HG02798 (cell line): ENCODE data around the gene ZNF423.

Experiments used
- ATAC-seq: cut with Tn5 transposase; IDR thresholded peaks from one replicate; pipeline ENCODE4 v1.9.1; 2021; ENCODE audit warnings: mild to moderate bottlenecking; ENCODE audit not compliant: unreplicated experiment, poor library complexity

The ZNF423 gene

DNA sequence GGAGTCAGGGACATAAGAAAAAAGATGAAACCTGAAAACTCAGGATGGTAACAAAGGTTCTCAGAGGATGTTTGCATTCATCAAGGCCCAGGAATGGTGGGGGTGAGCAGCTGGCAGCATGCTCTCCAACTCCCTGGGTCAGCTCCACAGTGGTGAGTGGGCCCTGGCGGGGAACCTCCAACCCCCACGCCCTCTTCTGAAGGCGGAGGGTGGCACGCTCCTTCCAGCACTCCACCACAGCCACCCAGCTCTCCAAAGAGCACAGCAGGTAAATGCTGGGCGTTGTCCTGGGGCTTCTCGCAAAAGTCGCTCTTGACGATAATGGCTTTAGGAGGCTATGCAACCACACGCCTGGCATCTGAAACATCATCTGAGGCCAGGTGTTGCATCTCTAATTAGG, 308.5 kb downstream of the ZNF423 start:
- no peak for ATAC-seq

DNA sequence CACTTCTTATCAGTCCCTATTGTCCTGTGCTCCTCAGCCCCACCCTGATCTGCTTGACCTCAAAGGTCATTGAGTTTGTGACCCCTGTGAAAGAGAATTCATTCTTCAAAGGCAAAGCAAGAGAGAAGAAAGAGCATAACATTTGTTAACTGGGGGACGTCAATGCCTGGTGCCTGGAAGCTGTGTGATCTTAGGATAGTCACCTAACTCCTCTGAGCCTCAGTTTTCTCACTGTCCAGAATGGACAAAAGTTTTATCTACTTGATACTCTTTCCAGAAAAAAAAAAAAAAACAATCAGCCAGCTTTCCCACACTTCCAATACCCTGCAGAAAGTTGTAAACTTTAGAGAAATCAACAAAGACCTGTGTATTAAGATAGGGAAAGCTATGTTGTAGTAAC, 309.2 kb downstream of the ZNF423 start:
- ATAC-seq: no peak

DNA sequence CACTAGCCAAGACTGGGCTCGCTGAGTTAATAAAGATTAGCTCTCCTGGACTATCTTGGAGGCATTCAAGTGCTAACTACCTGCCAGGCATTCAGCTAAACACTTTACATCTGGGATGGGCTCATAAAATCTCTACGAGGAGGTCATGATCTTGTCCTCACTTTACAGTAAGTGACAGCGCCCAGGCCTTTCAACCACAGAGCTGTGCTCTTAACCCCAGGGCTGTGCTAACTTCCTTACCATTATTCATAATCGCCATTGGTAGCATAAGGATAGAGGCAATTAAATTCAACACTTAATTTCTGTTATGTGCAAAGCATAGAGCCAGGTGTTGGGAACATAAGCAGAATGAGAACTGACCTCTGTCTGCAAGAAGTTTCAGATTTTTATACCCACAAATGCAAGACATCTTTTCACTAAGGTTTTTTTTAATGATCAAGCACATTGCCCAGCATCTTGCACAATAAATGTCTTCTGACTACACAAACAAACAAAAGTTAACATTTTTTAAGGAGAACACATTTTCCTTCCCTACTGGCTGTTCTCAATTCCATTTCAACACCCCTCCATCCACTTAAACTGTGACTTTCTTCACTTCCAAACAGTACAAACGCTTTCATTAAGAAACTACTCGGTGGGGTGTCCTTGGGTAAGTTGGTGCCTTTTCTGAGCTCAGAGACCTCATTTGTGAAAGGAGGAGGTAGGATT, 310.0 kb downstream of the ZNF423 start:
- ATAC-seq: no peak

DNA sequence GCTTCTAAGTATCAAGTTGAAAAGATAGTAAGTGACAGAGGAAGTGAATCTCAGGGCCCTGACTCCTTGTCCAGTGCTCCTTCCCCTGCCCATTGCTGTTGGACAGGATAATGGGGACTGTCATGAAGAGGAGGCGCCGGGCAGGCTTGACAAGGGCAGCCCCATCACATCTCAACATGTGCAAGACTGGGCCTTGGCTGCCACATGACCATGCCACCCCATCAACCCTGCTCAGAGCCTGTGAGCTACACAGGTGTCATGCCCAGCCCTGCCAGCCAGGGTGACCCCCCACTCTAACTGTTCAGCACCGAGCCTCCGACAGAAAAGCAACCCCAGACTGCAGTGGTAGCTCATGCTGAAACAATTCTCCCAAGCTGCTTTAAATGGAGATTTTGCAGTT, 310.7 kb downstream of the ZNF423 start:
- ATAC-seq: no peak

DNA sequence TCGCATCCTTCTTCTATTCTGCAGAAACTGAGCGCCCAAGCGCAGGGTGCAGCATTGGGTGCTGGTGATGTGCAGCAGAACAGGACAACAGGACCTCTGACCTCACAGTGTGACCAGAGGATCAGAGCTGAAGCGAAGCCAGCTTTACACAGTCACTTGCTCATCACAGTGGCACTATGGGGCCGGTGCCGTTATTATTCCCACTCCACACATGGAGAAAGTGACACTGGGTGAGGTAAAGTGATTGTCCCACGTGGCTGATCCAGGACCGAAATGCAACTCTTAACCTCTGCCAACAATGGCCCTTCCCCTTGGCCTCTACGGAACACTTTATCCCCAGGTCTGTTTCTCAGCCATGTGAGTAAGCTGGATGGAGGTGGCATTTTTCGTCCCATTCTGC, 311.1 kb downstream of the ZNF423 start:
- ATAC-seq: no peak

DNA sequence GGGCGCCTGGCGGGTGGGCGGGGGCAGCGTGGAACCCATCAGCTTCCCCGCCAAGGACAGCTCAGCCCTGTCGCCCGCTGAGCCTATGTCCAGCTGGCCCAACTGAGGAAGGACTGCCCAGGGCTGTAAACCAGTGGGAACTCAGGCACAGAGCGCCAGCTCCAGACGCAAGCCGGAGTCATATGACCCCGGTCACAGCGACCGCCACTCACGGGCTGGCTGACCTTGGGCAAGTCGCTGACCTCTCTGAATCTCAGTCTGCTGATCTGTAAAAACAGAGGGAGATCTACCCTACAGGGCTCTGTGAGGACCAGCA, 312.3 kb downstream of the ZNF423 start:
- no peak for ATAC-seq

DNA sequence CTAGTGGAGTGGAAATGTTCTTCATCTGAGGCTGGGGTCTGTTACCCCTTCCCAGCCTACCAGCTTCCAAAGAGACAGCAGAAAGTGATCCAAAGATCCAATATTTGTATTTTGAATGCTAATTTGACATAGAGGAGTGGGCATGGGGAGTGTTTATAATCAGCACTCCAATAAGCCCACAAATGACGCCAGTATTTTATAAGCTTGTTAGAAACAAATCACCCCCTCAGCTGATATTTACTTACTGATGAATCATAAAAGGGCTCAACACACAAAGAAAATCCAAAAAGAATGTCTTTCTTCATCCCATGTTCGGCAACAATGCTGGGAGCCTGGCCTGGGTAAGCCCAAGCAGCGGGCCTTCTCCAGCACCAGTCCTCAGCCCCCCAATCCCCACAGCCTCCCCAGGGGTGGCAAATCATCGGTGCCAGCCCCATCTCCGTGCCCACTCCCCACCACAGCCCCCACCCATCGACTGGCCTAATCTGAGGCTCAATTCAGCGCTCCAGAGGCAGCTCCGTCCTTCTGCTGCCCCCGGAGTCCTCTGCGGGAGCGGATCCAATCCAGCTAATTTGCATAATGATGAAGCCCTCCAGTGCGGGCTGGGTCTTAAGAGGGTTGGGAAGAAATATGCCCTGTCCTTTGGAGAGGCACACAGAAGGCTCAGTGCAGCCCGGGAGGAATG, 312.8 kb downstream of the ZNF423 start:
- no peak for ATAC-seq

DNA sequence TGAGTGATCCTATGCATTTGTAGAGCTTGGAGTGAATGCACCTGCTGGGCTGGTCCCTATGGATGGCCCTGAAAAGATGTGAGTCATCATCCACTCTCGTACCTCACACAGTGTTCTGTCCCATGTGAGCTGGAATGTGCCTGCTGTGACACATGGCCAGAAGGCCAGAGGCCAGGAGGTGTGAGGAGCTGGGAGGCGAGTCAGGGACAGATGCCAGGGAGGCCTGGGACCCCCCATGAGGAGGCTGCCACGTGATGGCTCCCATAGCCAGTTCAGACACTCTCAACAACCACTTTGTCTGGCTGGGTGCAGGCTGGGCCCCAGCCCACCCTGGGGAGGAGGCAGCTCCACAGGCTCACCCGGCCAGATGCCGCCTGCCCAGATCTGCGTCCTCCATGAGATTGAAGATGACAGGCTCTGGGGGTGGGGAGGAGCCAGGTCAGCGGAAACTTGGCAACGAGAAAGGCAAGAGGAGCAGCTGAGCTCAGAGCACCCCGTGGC, 313.5 kb downstream of the ZNF423 start:
- ATAC-seq: no peak

DNA sequence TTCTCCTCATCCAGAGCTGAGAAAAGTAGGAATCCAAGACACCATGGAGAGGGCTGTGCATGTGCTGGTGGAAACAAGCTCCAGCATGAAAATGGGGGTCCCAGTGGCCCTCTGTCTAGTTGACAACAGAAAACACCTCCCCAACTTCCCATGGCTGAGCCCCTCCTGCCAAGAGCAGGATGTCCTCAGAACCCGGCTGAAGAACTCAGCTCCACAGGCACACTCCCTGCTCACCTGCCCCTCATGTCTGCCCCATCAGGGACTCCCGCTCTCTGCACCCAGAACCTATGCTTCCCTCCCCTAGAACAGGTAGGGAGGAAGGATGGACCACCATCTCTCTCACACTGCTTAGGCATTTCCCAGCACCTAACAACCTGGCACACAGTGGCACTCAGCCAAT, 315.1 kb downstream of the ZNF423 start:
- ATAC-seq: no peak

DNA sequence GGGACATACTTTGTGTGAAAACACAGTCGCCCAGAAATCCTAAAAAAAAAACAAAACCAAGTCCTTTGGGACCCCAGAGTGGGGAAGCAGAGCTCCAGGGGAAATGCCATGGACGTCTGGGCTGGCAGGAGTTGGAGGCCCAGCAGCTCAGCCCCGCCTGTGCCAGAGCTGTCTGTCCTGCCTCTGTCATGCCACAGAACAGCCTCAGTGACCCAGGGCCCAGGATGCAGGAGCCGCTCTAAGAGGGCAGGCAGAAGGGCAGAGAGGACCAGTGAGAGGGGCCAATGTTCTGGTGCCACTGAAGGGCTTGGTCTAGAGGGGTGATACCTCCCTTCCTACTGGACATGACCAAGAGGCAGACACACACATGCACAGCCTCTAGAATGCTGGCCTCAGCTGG, 316.2 kb downstream of the ZNF423 start:
- ATAC-seq: no peak

DNA sequence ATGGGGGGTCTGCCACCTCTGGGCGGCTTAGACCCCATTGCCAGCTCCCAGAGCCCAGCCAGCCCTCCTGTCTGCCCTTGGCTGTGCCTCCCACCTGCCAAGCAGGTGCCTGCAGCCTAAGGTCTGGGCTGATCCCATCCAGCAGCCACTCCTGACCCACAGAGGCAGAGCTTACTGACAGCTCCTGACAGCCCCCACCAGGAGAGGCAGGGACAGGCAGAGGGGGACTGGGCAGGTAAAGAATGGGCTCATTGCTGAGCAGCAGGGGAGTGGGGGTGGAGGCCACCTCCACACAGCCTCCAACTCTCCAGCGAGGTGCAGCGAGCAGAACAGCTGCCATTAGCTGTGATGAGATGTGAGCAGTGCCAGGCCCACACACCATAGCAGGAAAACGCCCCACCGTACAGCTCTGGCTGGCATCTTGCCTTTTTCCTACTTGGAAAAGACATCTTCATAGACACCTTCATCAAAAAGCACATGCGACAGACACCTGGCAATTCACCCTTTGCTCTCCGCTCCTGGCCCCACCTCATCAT, 317.9 kb downstream of the ZNF423 start:
- no peak for ATAC-seq

DNA sequence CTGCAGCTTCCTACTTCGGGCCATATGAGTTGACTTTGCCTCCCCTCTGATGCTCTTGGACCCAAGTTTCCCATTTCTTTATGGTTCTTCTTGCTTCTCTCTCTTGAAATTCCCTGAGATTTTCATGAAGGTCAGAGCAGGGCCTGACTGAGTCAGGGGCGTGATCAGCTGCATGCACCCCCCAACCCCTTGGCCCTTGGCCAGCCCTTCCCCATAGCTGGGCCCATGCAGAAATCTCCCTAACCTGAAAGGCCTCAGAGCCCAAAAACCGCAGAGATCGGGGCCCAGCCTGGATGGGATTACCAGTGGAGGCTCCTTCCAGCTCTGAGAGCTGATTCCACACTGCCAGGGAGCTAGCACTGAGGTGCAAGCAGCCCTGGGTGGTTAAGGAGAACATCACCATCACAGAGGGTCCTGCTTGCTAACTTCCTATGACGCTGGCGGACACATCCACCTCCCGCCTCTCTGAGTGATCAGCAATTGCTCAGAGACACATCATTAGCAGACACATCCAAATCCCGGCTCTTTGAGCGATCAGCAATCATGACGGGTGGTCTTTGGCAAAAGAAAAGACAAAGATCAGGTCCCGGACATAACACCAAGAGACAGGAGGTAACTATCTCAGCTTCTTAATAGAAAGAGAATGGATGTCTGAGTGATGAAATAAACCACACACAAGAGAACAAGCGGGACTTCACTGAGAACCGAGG, 320.9 kb downstream of the ZNF423 start:
- no peak for ATAC-seq

DNA sequence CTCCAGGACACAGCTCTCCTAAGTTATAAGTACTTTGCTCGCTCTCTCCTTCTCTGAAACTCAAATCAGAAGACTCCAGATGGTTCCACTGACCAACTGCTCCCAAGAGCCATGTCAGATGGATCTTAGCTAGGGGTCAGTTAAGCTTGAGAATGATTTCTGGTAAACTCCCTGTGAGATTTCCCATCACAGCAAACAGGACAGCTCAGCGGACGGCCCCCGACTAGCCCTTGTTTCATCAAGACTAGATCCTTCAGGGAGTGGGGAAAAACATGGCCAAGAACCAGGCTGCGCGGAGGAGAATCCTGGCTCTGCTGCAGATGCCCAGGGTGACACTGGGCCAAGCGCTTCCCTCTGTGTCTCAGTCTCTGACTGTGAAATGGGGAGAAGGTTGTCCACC, 322.5 kb downstream of the ZNF423 start:
- no peak for ATAC-seq

DNA sequence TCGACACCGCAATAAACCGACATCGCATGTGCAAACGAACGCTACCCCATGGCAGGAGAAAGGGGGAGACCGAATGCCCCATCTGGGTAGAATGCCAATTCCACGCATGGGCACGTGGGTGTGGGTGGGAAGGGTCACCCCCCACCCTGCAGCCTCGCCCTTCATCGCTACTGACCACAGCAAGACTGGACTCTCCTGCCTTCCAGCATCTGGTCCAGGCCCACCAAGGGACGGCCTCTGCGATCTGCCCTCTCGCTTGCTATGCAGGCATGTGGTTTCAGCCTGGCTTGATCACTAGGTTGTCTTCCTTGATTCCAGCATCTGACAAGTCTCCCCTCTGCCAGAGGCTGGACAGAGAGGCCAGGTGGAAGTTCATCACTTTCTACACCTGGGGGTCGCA, 323.0 kb downstream of the ZNF423 start:
- no peak for ATAC-seq

DNA sequence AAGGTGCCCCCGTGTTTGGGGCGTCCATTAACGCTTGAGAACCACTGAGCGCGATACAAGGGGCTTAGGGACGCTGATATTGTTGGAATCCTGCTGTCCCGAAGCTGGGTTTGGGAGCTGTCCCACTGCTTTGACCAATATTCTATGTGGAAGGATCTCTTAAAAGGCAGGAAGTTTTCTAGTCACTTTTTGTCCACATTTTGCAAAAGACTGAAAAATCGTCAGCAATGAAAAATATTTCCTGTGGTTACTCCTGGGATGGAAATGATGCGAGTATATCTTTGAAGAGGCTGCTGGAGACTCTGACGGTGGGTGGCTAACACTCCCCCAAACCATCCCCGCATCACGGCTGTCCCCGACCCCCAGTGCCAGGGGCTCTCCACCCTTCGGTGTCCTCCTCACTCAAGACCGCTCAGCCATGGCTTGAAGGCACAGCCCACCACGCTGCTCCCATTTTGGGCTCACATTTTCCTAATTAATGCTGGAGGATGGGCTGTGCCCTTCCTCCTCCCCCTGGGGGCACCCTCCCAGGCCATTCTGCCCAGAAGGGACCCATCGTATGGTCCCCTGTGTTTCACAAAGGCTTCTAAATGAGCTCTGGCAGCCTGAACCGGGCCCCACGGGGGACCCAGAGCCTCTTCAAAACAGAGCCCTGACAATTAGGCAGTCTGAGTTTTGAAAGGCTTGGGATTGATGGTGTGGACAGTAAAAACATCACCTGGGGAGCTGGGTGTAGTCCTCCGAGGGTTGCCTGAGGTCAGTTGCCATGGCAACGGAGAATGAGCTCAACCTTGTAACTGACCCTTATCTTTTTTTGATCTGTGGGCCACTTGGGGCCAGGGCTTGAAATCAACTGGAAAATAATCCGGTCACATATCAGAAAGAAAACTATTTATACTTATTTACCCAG, 323.7 kb downstream of the ZNF423 start:
- ATAC-seq: no peak

DNA sequence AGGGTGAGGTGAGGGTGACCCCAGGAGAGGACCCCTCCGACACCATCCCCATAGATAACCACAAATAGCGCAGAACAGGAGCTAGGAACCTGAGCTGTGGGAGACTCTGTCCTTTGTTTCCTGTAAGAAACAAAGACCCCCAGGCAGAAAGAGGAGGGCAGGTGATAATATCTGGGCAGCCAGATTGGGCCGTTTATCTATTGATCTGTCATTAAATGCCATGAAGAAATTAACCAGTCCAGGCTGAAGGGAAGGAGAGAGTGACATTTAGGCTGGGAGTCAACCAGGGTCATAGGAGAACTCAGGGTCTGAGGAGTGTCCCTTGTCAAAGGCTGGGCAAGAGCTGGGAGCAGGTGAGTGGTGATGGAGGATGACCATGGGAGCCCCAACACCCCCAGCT, 324.5 kb downstream of the ZNF423 start:
- ATAC-seq: no peak

DNA sequence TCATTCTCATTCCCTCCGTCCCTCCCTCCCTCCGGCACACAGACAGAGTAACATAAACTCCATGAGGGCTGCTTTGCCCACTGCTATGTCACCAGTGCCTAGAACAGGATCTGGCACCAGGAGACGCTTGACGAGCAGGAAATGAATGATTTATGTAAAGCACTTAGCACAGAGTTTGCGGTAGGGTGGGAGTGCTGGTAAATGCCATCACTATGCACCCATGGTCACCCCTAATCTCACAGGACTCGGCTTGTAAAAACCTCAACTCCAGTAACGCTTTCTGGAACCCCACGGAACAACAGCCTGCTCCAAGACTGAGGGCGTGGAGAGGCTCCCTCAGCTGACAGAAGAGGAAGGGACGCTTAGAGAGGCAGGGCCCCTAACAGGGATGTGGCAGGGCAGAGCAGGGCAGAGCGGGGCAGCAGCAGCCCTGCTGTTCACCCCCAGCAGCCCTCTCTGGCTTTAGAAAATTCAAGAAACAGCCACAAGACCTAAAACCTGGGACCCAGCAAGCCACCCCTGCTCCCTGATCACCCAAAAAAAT, 325.4 kb downstream of the ZNF423 start:
- no peak for ATAC-seq

DNA sequence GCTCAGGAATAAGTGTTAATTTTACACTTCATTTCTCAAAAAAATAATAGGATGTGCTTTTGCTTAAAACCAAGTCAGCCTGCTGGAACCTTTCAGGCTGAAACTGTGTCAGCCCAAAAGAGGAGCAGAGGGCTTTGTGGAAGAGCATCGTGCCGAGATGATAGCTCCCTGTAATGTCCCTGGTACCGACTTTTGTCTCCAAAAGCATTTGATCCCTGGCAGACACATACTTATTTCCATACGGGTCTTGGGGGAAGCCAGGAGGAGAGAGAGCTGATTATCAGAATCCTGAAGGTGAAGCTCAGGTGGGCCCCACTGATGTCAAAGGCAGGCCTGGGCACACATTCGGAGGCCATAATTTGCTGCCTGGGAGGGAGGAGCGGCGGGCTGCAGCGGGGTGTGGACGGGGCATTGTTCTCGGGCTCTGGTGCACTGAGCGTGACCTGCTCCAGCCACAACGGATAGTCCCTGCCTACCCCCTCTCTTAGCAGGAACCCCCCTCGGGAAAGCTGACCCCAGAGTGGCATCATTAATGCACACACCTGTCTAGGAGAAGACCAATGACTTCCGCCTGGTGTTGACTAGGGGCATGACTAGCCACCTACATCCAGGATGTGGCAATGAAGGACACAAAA, 326.4 kb downstream of the ZNF423 start:
- no peak for ATAC-seq

DNA sequence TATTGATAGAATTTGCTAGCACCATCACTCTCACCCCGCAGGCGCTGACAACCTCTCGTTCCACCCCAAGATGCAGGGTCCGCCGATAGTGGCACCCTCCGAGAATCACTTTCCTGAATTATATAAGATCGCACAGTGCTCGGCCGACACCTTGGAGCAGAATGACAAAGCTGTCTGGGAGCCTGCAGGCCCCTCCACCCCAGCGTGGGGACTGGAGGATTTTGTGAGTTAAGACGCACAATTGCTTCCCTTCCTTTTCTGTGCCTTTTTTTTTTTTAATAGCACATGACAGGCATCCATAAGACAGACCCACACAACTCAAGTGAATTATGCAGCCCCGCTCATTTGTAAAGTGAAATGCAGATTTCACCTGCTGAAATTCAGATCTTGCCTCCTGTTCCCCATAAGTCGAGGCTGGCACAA, 327.0 kb downstream of the ZNF423 start:
- ATAC-seq: no peak
